NCI-H2227 (cell line): ENCODE measurements around the gene AKAP10.
"Not testable (repeated sequence)": the region's sequence is repeated elsewhere in the genome, so short reads cannot be mapped to it uniquely, and the experiment has no call there.

Experiments used
- DNase-seq: peaks from one replicate; lab custom pipeline; 2025; ENCODE audit not compliant: unreplicated experiment; lab: John Stamatoyannopoulos, UW

The AKAP10 gene

GRCh38 chr17:19873346-19873745 is 104.3 kb downstream of the AKAP10 start:
- no peak for DNase-seq

- DNase-seq = no peak
Measured at GRCh38 chr17:19868079-19868395, 109.6 kb downstream of the AKAP10 start.

GRCh38 chr17:19867329-19868078 is 110.1 kb downstream of the AKAP10 start, which contains the start of gene ULK2:
Gene ULK2, minus strand, starts transcription at chr17:19867936. Its CDS starts 519 bp downstream, at chr17:19867417.
- DNase-seq = peak; percentile 85

GRCh38 chr17:19867079-19867328 is 110.6 kb downstream of the AKAP10 start:
- peak; percentile 64 for DNase-seq

- no peak for DNase-seq
Measured at GRCh38 chr17:19865021-19865420, 112.6 kb downstream of the AKAP10 start.

- DNase-seq = not testable (repeated sequence)
Measured at GRCh38 chr17:19860647-19861177, 116.9 kb downstream of the AKAP10 start.

- no peak for DNase-seq
Measured at GRCh38 chr17:19857640-19858039, 120.0 kb downstream of the AKAP10 start.
